Fibroblast of skin of abdomen (primary cell): Measurements from ENCODE around the gene NEK6.
A peak's percentile ranks its signal among the peaks of the same experiment; 100 is the strongest.

Source experiments
- DNase-seq: peaks from one replicate; pipeline ENCODE4 v3.0.0-alpha.2; 2013

The NEK6 gene

GRCh38 chr9:124343533-124344290 is 86.0 kb downstream of the NEK6 start:
- no peak for DNase-seq

DNA sequence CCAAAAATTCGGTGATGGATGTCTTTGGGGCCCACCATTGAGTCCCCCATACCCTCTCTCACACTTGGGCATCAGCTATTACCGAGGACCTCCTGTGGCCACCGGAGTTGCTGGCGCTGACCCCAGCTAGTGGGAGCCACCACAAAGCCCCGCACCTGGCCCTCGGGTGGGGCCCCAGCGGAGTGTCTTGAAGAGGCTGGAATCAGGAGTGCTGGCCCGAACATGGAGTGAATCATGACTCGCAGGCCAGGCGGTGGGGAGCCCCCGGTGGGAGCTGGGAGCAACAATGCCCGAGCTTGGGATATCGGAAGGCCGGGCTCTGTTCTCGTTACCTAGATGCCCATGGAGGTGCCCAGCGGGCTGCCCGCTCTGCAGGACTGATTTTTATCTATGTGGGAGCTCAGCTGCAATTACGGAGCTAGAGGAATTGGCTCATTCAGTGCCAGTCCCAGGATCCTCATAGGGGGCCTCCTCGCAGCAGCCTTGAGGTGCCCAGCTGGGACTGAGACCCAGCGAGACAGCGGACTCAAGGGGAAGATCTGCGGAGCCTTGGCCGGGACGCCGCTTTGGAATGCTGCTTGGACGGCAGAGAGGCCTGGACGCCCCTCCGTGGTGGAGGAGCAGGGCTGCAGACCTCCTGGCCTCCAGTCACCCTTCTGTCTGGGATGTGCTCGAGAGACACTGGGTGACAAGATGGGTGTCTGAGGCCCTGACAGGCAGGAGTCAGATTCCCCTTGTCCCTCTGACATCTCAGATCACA is 86.7 kb downstream of the NEK6 start:
- no peak for DNase-seq

DNA sequence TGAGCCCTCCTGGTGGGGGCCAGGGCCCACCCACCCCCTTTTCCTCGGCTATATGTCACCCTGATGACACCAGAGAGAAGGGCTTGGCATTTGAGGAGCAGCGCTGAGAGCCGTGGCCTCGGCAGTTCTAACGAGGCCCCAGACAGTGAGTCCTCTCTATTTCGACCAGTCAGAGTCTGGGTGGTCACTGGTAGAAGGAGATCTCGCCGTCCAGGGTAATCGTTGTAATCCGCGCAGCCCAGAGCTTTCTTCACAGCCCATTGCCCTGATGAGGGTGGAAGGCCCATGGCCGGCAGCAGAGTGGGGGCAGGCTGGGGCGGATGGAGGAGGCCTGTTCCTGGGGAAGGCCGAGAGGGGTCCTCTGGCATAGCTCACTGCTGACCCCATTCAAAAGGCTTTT is 87.3 kb downstream of the NEK6 start:
- DNase-seq = no peak

DNA sequence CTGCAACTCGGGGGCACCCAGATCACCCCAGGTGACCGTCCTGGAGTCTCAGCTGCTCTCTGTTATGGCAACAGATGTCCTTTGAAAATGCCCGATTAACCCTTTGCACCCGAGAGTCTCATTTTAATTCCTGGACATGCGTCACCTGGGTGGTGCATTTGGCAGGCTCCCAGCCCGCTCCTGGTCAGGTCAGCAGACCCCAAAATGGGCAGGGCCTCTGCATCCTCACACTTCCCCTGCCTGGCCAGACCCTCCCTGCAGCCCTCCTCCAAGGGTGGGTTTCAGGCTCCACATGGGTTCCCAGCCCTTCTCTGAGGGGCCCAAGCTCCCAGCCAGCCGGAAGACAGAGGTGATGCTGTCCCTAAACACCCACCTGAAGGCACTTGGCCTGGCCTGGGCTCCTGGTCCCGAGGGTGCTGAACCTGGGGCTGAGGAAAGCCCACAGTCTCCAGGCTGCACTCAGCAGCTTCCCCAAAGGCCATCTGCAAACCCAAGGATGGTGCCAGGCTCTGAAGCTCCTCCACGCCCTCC is 88.1 kb downstream of the NEK6 start:
- DNase-seq = no peak

DNA sequence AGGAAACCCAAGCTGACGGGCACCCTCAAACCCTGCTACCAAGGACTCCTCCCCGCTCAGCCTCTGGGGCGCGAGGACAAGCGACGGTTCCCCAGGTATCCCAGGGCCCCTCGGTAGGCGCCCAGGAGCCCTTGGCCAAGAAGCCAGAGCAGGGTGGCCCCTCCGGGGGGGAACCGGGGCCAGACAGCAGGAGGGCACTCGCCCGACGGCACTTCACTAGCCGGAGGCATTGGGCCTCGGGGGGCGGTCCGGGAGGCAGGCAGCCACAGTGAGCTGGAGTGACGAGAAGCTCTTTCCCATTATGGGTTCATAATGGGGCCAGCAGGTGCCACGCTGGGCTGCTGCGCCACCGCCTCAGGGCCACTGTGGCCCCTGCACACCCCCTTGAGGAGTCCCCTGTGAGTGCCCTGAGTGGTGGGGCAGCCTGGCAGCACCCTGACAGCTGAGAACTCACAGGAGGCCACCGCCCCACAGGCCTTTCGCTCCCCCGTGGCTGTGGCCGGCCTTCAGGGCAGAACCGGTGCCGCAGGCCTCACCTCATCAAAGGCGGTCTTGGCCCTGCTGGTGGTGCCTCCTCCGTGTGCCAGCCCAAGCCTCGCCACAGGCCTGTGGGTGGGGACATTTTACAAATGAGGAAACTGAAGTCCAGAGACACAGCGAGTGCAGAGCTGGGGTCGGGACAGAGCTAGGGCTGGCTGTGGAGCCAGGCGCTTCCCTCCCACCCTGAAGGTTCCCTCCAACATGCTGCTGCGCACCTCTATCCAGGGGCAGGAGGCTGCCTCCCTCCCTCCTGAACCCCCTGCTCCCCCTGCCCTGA is 88.8 kb downstream of the NEK6 start:
- DNase-seq = no peak

DNA sequence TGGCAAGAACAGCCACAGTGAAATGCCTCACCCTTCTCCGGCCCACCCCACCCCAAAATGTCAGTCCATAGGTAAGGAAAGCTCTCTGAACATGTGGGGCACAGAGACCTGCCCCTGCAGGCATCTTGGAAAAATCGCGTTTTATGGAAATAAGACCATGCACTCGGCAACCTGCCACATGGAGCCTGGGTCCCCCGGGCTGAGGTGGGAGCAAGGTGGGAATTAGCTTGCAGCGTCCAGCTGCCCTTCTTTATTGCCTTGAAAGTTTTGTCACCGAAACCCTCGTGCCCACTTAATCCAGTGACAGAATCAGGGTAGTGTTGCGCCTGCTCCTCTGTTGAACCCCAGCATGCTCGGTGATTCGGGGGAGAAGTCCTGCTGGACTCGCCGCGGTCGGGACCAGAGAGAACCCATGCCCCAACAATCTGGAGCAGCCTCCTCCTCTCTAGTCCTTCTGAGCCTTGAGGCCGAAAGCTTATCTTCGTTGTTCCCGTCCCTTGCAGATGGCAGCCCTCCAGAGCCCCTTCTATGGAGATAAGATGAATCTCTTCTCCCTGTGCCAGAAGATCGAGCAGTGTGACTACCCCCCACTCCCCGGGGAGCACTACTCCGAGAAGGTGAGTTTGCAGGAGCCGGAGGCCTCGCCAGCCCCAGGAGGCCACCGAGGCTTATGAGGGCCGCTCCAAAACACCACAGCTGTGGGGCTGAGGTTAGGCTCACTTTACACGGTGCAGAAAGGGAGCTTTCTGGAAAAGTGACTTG is 89.6 kb downstream of the NEK6 start:
- no peak for DNase-seq

GRCh38 chr9:124347968-124348358 is 90.2 kb downstream of the NEK6 start:
- no peak for DNase-seq

GRCh38 chr9:124348363-124348762 is 90.6 kb downstream of the NEK6 start:
- no peak for DNase-seq

- no peak for DNase-seq
Measured at GRCh38 chr9:124348831-124349230, 91.1 kb downstream of the NEK6 start.

DNA sequence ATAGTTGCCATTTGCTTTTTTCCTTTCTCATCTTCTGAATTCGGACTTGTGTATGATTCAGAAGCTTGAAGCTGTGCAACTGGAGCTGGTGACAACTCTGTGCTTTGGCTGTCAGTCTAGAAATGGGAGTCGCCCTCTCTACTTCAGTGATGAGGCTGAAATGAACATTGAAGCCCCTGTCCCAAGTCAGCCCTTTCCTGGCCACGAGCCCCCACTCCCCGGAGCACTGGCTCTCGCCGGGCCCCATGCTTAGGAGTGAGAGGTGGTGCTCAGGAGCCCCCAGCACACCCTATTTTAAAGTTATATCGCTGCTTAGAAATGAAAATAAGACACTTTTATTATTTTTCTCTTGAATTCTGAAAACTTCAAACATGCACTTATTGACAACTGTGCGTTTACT is 91.5 kb downstream of the NEK6 start:
- DNase-seq = no peak

DNA sequence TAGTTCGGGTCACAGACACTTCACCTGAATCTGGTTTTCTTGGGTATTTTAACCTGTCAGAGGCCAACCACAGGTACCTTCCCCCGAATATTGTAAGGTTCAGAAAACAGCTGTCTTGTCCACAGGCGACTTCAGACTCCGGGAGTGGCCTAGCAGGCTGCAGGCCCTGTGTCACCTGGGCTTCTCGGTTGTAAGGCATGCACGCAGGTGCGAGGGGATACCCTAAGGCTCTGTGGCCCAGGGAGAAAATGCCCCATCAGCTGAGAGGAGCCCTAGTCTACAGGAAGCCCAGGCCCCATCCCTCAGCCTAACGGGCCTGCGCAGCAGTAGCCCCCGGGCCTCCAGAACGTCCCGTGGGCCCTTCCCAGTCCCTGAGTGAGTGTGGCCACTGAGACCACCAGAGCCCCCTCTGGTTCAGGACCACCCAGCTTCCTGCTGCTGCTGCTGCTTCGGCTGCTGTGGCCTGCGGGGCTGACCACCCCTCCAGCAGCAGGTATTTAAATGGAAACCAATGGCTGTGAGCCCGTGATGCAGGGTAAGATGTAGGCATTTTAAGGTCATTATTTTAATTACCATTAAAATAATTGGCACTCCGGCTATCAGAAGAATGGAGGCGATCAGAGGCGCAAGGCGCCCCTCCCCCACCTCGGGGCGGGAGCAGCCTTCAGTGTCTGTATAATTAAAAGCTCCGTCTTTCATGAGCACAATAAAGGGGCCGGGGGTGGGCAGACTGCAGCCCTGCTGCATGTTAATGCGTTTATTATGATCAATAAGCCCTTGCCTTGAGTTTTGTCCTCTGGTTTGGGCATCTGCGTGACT is 92.1 kb downstream of the NEK6 start:
- no peak for DNase-seq

GRCh38 chr9:124350494-124351263 is 92.9 kb downstream of the NEK6 start:
- DNase-seq = no peak

DNA sequence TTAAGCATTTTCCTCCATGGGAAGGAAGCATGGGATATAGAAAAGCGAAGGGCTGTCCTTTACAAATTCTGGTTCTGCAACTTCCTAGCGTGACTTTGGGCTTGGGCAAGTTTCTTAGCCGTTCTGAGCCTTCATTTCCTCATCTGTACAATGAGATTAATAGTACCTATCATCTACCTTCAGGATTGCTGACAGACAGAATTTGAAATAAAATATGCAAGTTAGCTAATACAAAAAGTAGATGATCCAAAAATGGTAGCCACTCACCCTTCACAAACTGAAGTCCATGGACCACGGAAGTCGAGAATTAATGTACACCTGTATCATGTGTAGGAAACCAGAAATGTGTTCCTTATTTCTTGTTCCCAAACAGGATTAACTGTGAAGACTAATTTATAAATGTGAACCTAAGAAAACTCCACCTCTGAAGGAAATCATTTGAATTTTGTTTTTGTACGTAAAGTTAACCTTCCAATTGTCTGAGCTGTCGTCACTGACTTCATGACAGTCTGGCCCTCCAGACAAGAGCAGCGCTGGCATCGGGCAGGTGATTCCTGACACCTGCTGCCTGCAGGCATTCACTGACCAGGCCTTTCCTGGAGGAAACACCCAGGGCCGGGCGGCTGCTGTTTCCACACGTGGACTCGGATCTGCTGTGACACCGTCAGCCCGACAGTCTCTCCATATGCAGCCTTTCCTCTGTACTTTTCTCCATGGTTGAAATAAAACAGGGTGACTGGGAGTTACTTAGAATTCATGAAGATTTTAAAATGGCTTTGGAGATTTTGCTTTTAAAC is 94.1 kb downstream of the NEK6 start:
- no peak for DNase-seq

DNA sequence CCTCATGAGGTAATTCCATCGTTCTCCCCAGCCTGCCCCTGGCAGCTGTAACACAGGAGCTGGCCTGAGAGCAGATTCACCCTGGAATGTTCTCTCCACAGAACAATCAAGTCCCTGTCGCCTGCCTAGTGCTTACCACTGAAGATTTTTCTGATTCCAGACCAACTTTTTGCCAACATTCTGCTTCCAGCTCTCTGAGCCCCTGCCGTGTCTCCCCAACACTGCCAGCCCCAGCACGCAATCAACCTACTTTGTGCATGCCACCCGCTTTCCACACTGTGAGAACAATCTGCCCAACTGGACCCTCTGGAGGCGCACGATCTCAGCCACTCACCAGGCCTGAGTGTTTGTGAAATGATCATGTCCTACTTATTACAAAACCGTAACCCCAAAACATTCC is 94.9 kb downstream of the NEK6 start:
- no peak for DNase-seq

DNA sequence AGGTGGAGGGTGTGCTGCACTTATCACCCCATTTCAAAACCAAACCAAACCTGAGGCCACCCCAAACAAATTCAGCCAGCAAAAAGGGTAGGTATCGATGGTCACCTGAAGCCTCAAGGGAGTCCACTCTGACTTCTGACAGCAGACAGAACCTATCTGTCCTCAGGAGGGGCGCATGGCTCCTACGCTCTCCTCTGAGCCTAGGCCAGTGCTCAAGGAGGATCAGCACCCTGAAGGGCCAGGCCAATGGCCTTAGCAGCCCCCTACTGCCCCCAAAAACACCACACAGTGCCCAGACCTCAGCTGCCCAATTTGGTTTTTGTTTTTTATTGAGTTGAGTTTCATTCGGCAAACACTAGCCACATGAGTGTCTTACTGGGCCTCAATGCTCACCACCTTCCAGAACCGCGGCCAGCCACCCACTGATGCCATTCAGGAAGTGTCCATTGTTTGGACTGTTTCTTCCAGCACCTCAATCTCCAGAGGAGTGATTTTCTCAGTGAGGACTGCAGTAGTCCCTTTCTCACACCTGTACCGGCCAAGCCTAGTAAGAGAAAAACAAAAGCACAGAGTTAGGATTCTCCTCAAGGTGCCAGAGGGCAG is 95.5 kb downstream of the NEK6 start:
- DNase-seq = no peak

DNA sequence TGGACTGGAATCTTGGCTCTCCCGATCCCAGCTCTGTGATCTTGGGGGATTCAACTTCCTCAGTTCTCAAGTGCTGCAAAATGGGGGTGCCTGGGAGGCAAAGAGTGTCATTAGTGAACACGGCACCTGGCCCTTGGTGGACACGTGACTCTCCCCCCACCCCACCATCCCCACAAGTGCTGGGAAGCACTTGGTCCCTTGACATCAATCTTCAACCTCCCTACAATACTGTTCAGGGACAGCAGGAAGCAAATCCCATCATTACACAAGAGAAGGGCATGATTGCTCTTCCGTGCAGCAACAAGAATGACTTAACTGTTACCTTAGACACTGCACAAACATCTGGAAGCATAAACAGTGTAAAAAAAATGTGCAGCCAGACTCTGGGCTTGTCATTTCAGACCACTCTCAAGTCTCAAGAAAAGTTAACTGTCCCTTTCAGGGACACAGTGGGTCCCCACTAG is 96.1 kb downstream of the NEK6 start:
- DNase-seq = peak; percentile 23

DNA sequence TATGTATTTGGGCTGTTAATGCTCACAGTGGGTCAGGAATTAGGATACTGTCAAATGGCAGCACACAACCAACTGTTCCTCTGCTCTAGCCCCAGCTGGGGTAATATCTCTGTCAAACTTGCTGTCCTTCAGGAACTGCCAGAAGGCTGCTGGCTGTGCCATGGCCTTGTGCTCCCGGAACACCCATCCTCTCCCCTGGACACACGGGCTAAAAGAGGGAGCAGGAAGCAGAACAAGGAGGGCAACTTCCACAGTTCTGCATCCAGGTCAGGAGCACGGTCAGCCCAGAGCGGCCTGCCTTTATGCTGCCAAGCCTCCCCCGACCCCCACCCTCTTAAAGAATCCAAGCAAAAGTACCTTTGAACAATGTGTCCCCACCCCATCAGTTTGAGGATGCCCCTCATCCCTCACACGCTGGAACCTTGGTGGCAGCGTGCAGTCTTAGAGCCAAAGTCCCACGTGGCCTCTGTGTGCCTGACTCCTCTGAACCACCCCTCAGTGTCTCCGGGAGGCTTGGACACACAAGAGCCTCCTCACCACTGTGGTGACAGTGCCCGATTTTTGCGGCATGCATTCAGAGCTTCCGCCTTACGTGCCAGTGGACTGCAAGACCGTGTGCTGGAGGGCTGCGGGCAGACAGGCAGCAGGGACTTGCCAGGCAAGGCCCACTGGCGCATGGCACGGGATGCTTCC is 96.7 kb downstream of the NEK6 start:
- no peak for DNase-seq
